Activated CD4-positive, alpha-beta T cell treated with anti-CD3 and anti-CD28 coated beads for 36 hours (primary cell): ENCODE data around the gene CLCN4. TPM values are rescaled to one million over a fixed set of nuclear protein-coding genes. Genes with fewer than 3 reads are reported as not detected.

Experiments used
- ATAC-seq: fragments of 200-7000 bp; cut with Tn5 transposase; one replicate; pipeline ENCODE4 v1.10.0; 2021; ENCODE audit warnings: mild to moderate bottlenecking, moderate library complexity
- CTCF ChIA-PET: fragments of 350-600 bp; sonication (Branson Sonifier 250); formaldehyde crosslinking; loops from one replicate; lab custom pipeline; 2021; ENCODE audit warnings: antibody characterized with exemption; lab: Charles Lee
- POLR2A ChIA-PET: fragments of 350-600 bp; sonication (Branson Sonifier 250); formaldehyde crosslinking; loops from one replicate; lab custom pipeline; 2021; ENCODE audit warnings: antibody characterized with exemption, inconsistent platforms; lab: Charles Lee
- DNase-seq: peaks from one replicate; pipeline ENCODE4 v3.0.0-alpha.2; 2020
- H3K27ac Mint-ChIP-seq: one replicate; pipeline ENCODE4 v1.8.0; 2021; ENCODE audit warnings: mixed read lengths
- H3K27me3 Mint-ChIP-seq: one replicate; pipeline ENCODE4 v1.8.0; 2021; ENCODE audit warnings: mixed read lengths
- H3K36me3 Mint-ChIP-seq: one replicate; pipeline ENCODE4 v1.8.0; 2021; ENCODE audit warnings: low read depth, mixed read lengths
- H3K4me1 Mint-ChIP-seq: one replicate; pipeline ENCODE4 v1.8.0; 2021; ENCODE audit warnings: mixed read lengths
- H3K4me3 Mint-ChIP-seq: one replicate; pipeline ENCODE4 v1.8.0; 2021; ENCODE audit warnings: mild to moderate bottlenecking, moderate library complexity, mixed read lengths
- H3K9me3 Mint-ChIP-seq: one replicate; pipeline ENCODE4 v1.8.0; 2021; ENCODE audit warnings: low read depth, mixed read lengths
- intact Hi-C, 2 experiments: fragments of 100-400 bp; cut with DNase I in 1 of 2; cut with micrococcal nuclease in 1 of 2; formaldehyde crosslinking; loops; one replicate each; pipeline versions ENCODE4 v1.14.2 to v1.15.1; 2022 to 2024; cut with DNase I, micrococcal nuclease
- total RNA-seq, 2 experiments: library from RNA; stranded (reverse); gene quantifications; one replicate each; pipeline ENCODE4 v1.2.3, GENCODE V29; 2021

CLCN4 gene
- total RNA-seq, 2 experiments from 2014 or later = not detected

- Mint-ChIP-seq H3K36me3 (no peaks in the 10 kb centered on the region), H3K27me3 (no peaks in the 10 kb centered on the region), H3K4me1 (no peaks in the 10 kb centered on the region), H3K27ac (no peak overlapping the region), H3K4me3 (no peak overlapping the region), H3K9me3 (peaks cover 3% of the 10 kb centered on the region)
- intact Hi-C loops = no loop called here
- ATAC-seq (no peak), DNase-seq (no peak)
- ChIA-PET CTCF (no interaction called here), POLR2A (no interaction called here)
These were observed 90.1 kb downstream of the CLCN4 start for GRCh38 chrX:10246846-10247245.

- Mint-ChIP-seq H3K27me3 (no peaks in the 10 kb centered on the region), H3K4me3 (no peak overlapping the region), H3K4me1 (no peaks in the 10 kb centered on the region), H3K36me3 (no peaks in the 10 kb centered on the region), H3K27ac (no peak overlapping the region), H3K9me3 (no peaks in the 10 kb centered on the region)
- intact Hi-C loops = no loop called here
- DNase-seq (no peak), ATAC-seq (no peak)
- POLR2A ChIA-PET = no interaction called here
- CTCF ChIA-PET = interaction anchor here (0.6 kb wide), 1 partner anchor 1207 kb away, joined by 4 read pairs; no protein-coding TSS in a partner anchor
These were observed 98.0 kb downstream of the CLCN4 start for GRCh38 chrX:10254739-10255138.

- no peaks in the 10 kb centered on the region for H3K36me3 Mint-ChIP-seq
These were observed 102.9 kb downstream of the CLCN4 start for GRCh38 chrX:10259716-10260115.

GRCh38 chrX:10265775-10266174 lies 109.0 kb downstream of the CLCN4 start:
- intact Hi-C loops = no loop called here
- no peak overlapping the region for H3K27ac Mint-ChIP-seq
- no peaks in the 10 kb centered on the region for H3K36me3 Mint-ChIP-seq
- CTCF ChIA-PET = no interaction called here
- H3K4me3 Mint-ChIP-seq = no peak overlapping the region
- peaks cover 4% of the 10 kb centered on the region for H3K9me3 Mint-ChIP-seq
- DNase-seq (no peak), ATAC-seq (no peak)
- POLR2A ChIA-PET = no interaction called here
- no peaks in the 10 kb centered on the region for H3K27me3 Mint-ChIP-seq
- H3K4me1 Mint-ChIP-seq = no peaks in the 10 kb centered on the region

More at GRCh38 chrX:10259716-10260115, 102.9 kb downstream of the CLCN4 start:
- peaks cover 4% of the 10 kb centered on the region for H3K9me3 Mint-ChIP-seq
- intact Hi-C loops = no loop called here
- no peak overlapping the region for H3K4me3 Mint-ChIP-seq
- H3K27me3 Mint-ChIP-seq = no peaks in the 10 kb centered on the region
- H3K27ac Mint-ChIP-seq = no peak overlapping the region
- ChIA-PET POLR2A (no interaction called here), CTCF (no interaction called here)
- DNase-seq (no peak), ATAC-seq (no peak)
- no peaks in the 10 kb centered on the region for H3K4me1 Mint-ChIP-seq

GRCh38 chrX:10278716-10279115 lies 121.9 kb downstream of the CLCN4 start:
- no peaks in the 10 kb centered on the region for H3K27me3 Mint-ChIP-seq
- H3K4me3 Mint-ChIP-seq = no peak overlapping the region
- H3K27ac Mint-ChIP-seq = no peak overlapping the region
- no peaks in the 10 kb centered on the region for H3K4me1 Mint-ChIP-seq
- DNase-seq (no peak), ATAC-seq (no peak)
- H3K9me3 Mint-ChIP-seq = no peaks in the 10 kb centered on the region
- ChIA-PET POLR2A (no interaction called here), CTCF (no interaction called here)
- no peaks in the 10 kb centered on the region for H3K36me3 Mint-ChIP-seq
- intact Hi-C loops = no loop called here

- CTCF ChIA-PET = no interaction called here
These were observed 123.3 kb downstream of the CLCN4 start for GRCh38 chrX:10280071-10280470.

GRCh38 chrX:10282490-10282889 lies 125.7 kb downstream of the CLCN4 start:
- no peaks in the 10 kb centered on the region for H3K9me3 Mint-ChIP-seq
- no peak overlapping the region for H3K27ac Mint-ChIP-seq
- H3K4me1 Mint-ChIP-seq = no peaks in the 10 kb centered on the region
- POLR2A ChIA-PET = no interaction called here
- no peaks in the 10 kb centered on the region for H3K36me3 Mint-ChIP-seq
- H3K4me3 Mint-ChIP-seq = no peak overlapping the region
- peaks cover 2% of the 10 kb centered on the region for H3K27me3 Mint-ChIP-seq
- no peak for ATAC-seq
- intact Hi-C loops = no loop called here
- DNase-seq = no peak
- CTCF ChIA-PET = no interaction called here

More at GRCh38 chrX:10280071-10280470, 123.3 kb downstream of the CLCN4 start:
- Mint-ChIP-seq H3K4me3 (no peak overlapping the region), H3K9me3 (no peaks in the 10 kb centered on the region), H3K36me3 (no peaks in the 10 kb centered on the region), H3K27ac (no peak overlapping the region), H3K4me1 (no peaks in the 10 kb centered on the region), H3K27me3 (no peaks in the 10 kb centered on the region)
- intact Hi-C loops = no loop called here
- no peak for ATAC-seq
- no peak for DNase-seq
- POLR2A ChIA-PET = no interaction called here

GRCh38 chrX:10286195-10286594 lies 129.4 kb downstream of the CLCN4 start:
- ATAC-seq (no peak), DNase-seq (no peak)
- Mint-ChIP-seq H3K36me3 (no peaks in the 10 kb centered on the region), H3K27ac (no peak overlapping the region), H3K9me3 (no peaks in the 10 kb centered on the region), H3K27me3 (peaks cover 2% of the 10 kb centered on the region), H3K4me1 (no peaks in the 10 kb centered on the region), H3K4me3 (no peak overlapping the region)
- ChIA-PET CTCF (no interaction called here), POLR2A (no interaction called here)
- intact Hi-C loops = no loop called here

Other genes with a start within 250 kb of the CLCN4 start
- not detected for gene CLDN34, start 189.6 kb upstream of the CLCN4 start, total RNA-seq